Activated naive CD8-positive, alpha-beta T cell treated with anti-CD3 and anti-CD28 coated beads, Interleukin-2, amount 50 U/mL, for 16 hours (primary cell): ENCODE results near the gene GMDS.

Source experiments
- DNase-seq: peaks from one replicate; pipeline ENCODE4 v3.0.0-alpha.2; 2020; ENCODE audit warnings: low read depth, low spot score

GMDS gene

GRCh38 chr6:2245103-2245876 lies at the start of gene GMDS:
GMDS (minus strand) TSS chr6:2245605.
- DNase-seq = peak; percentile 47

GRCh38 chr6:2285510-2285909 lies 40.1 kb upstream of the GMDS start:
- no peak for DNase-seq

GRCh38 chr6:2275892-2276242 lies 30.5 kb upstream of the GMDS start:
- DNase-seq = no peak

- DNase-seq = no peak
Measured at GRCh38 chr6:2274981-2275891, 29.8 kb upstream of the GMDS start.

- no peak for DNase-seq
Measured at GRCh38 chr6:2272696-2273095, 27.3 kb upstream of the GMDS start.

GRCh38 chr6:2270054-2270453 lies 24.6 kb upstream of the GMDS start:
- no peak for DNase-seq

- no peak for DNase-seq
Measured at GRCh38 chr6:2266841-2267240, 21.4 kb upstream of the GMDS start.

GRCh38 chr6:2266031-2266795 lies 20.8 kb upstream of the GMDS start:
- DNase-seq = no peak

GRCh38 chr6:2264932-2265331 lies 19.5 kb upstream of the GMDS start:
- no peak for DNase-seq

GRCh38 chr6:2263896-2264295 lies 18.5 kb upstream of the GMDS start:
- DNase-seq = no peak

GRCh38 chr6:2259574-2259973 lies 14.2 kb upstream of the GMDS start:
- DNase-seq = no peak

- no peak for DNase-seq
Measured at GRCh38 chr6:2259002-2259494, 13.6 kb upstream of the GMDS start.

GRCh38 chr6:2258112-2258511 lies 12.7 kb upstream of the GMDS start:
- DNase-seq = no peak

- DNase-seq = no peak
Measured at GRCh38 chr6:2257363-2257762, 12.0 kb upstream of the GMDS start.

- no peak for DNase-seq
Measured at GRCh38 chr6:2254747-2255146, 9.3 kb upstream of the GMDS start.

GRCh38 chr6:2249126-2249525 lies 3.7 kb upstream of the GMDS start:
- no peak for DNase-seq

- no peak for DNase-seq
Measured at GRCh38 chr6:2247664-2248063, 2.3 kb upstream of the GMDS start.

GRCh38 chr6:2245877-2246863 lies 765 bp upstream of the GMDS start:
- no peak for DNase-seq

- DNase-seq = no peak
Measured at GRCh38 chr6:2244261-2245102, 923 bp downstream of the GMDS start.

GRCh38 chr6:2242311-2242710 lies 3.1 kb downstream of the GMDS start:
- no peak for DNase-seq
